HG02642 (cell line): ENCODE data around the gene ESRP2.

ENCODE experiments used
- ATAC-seq: cut with Tn5 transposase; IDR thresholded peaks from one replicate; pipeline ENCODE4 v1.9.1; 2021; ENCODE audit warnings: mild to moderate bottlenecking; ENCODE audit not compliant: unreplicated experiment, poor library complexity

Gene ESRP2

GRCh38 chr16:68179196-68179795 is 56.6 kb downstream of the ESRP2 start:
- ATAC-seq = no peak
